Breast epithelium (tissue), 3 donors: ENCODE measurements around the gene PLEKHG4B.

ENCODE experiments used
- CTCF ChIP-seq, 3 donors: fragments of 450-650 bp; IDR thresholded peaks; one replicate each; pipeline ENCODE4 v1.5.1; 2016 to 2017; ENCODE audit warnings: antibody characterized with exemption in 3 of 3, mild to moderate bottlenecking in 3 of 3, moderate library complexity in 3 of 3
- POLR2A ChIP-seq: fragments of 450-650 bp; IDR thresholded peaks from one replicate; pipeline ENCODE4 v1.6.1; 2016; ENCODE audit warnings: antibody characterized with exemption, mild to moderate bottlenecking, moderate library complexity
- POLR2AphosphoS5 ChIP-seq, 3 donors: sonication (generic); formaldehyde crosslinking; IDR thresholded peaks; one replicate each; pipeline ENCODE4 v1.6.1; 2017; ENCODE audit warnings: antibody characterized with exemption in 3 of 3

DNA sequence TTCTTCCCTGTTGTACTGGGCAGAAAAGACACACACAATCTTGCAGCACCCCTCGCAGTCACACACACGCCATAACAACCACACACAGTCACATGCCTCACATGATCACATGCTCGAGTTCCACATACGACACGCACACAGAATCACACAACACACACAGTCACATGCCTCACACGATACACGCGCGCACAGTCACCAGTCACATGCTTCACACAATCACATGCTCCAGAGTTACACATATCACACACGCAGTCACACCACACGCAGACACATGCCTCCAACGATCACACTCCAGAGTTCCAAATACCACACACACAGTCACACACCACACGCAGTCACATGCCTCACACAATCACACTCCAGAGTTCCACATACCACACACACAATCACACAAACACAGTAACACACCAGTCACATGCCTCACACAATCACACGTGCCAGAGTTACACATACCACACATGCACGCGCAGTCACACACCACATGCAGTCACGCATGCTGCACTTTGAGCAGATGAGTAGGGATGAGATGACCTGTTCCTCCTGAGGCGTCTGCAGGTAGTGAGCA lies 50.4 kb downstream of the PLEKHG4B start:
- no peak for TF ChIP-seq CTCF (IDR thresholded peaks at IDR 0.05)
- TF ChIP-seq POLR2A = no peak
- TF ChIP-seq POLR2AphosphoS5 (IDR thresholded peaks at IDR 0.05) = no peak
